HepG2 (cell line): ENCODE results near the gene HADH. TPM values are rescaled to one million over a fixed set of nuclear protein-coding genes. Genes with fewer than 3 reads are reported as not detected.
A peak's percentile ranks its signal among the peaks of the same experiment; 100 is the strongest.

Source experiments
- CENPT ChIP-seq: sonication (generic); formaldehyde crosslinking; IDR thresholded peaks from 2 replicates; pipeline ENCODE4 v1.8.0; 2022; ENCODE audit warnings: low read depth, mild to moderate bottlenecking, moderate library complexity, missing genetic modification reagents
- HNF4G ChIP-seq, 2 experiments: sonication (generic) in 1 of 2; formaldehyde crosslinking in 1 of 2; IDR thresholded peaks; 2 replicates each; pipeline versions ENCODE4 v1.4.0 to v1.6.1; 2011 to 2020; ENCODE audit warnings: borderline replicate concordance in 2 of 2, low read depth in 2 of 2, mild to moderate bottlenecking in 2 of 2, low read length in 1 of 2, missing genetic modification reagents in 1 of 2, moderate library complexity in 1 of 2
- KLF6 ChIP-seq: IDR thresholded peaks from 2 replicates; pipeline ENCODE4 v1.8.0; 2016; ENCODE audit warnings: missing biosample characterization, missing genetic modification reagents
- NFKB2 ChIP-seq: sonication (generic); formaldehyde crosslinking; IDR thresholded peaks from 2 replicates; pipeline ENCODE4 v1.4.0; 2020; ENCODE audit warnings: missing genetic modification reagents, borderline replicate concordance
- NR2C2 ChIP-seq: sonication (generic); formaldehyde crosslinking; IDR thresholded peaks from 2 replicates; pipeline ENCODE4 v1.4.0; 2020; ENCODE audit warnings: missing genetic modification reagents, mild to moderate bottlenecking, moderate library complexity, borderline replicate concordance
- PAF1 ChIP-seq: IDR thresholded peaks from 2 replicates; pipeline ENCODE4 v1.6.1; 2016; ENCODE audit warnings: missing genetic modification reagents, missing compliant biosample characterization
- SP1 ChIP-seq, 2 experiments: fragments of 450-650 bp in 1 of 2; sonication (generic) in 1 of 2; formaldehyde crosslinking in 1 of 2; IDR thresholded peaks; 2 replicates each; pipeline versions ENCODE4 v1.4.0 to v1.6.1; 2016 to 2020; ENCODE audit warnings: missing genetic modification reagents in 1 of 2
- SP4 ChIP-seq: sonication (generic); formaldehyde crosslinking; IDR thresholded peaks from 2 replicates; pipeline ENCODE4 v1.8.1; 2023; ENCODE audit warnings: mild to moderate bottlenecking, missing genetic modification reagents
- XRCC5 ChIP-seq: fragments of 200-400 bp; formaldehyde crosslinking; optimal IDR thresholded peaks from 2 replicates; pipeline ENCODE3; 2017; ENCODE audit warnings: mild to moderate bottlenecking, low read length
- ZFP1 ChIP-seq: IDR thresholded peaks from 2 replicates; pipeline ENCODE4 v1.6.1; 2016
- ZFY ChIP-seq: sonication (generic); formaldehyde crosslinking; IDR thresholded peaks from 2 replicates; pipeline ENCODE4 v1.4.0; 2020; ENCODE audit warnings: missing genetic modification reagents
- ZNF629 ChIP-seq: sonication (generic); formaldehyde crosslinking; conservative IDR thresholded peaks from 2 replicates; pipeline ENCODE4 v1.5.0; 2020; ENCODE audit warnings: missing genetic modification reagents
- ZNF891 ChIP-seq: sonication (generic); formaldehyde crosslinking; IDR thresholded peaks from 2 replicates; pipeline ENCODE4 v1.5.0; 2020; ENCODE audit warnings: mild to moderate bottlenecking, missing genetic modification reagents
- ZZZ3 ChIP-seq: sonication (generic); formaldehyde crosslinking; IDR thresholded peaks from 2 replicates; pipeline ENCODE4 v1.4.0; 2020; ENCODE audit warnings: missing genetic modification reagents, mild to moderate bottlenecking, borderline replicate concordance
- polyA plus RNA-seq, 8 experiments: library from polyadenylated mRNA; depleted of rRNA in 3 of 8; stranded (reverse) in 7 of 8; unstranded in 1 of 8; fragments of >200 nt; fragmentation: Illumina TruSeq in 4 of 8; extraction: Trizol in 4 of 8; gene quantifications; 2 replicates each; pipeline versions ENCODE4 v1.2.1 to v1.2.3, GENCODE V29; 2011 to 2016; ENCODE audit warnings: low read depth in 4 of 8, missing spikeins in 1 of 8, mixed read lengths in 1 of 8; ENCODE audit not compliant: insufficient read depth in 1 of 8
- total RNA-seq, 5 experiments: library from RNA; depleted of rRNA; stranded (reverse); fragments of >200 nt; fragmentation: Illumina TruSeq; extraction: Trizol; gene quantifications; 2 replicates each; pipeline ENCODE4 v1.2.3, GENCODE V29; 2016; ENCODE audit warnings: low read depth in 1 of 5
- TF ChIP-seq, protein P1 (sequence below): sonication (generic); formaldehyde crosslinking; conservative IDR thresholded peaks from 2 replicates; pipeline ENCODE4 v1.8.0; 2022; ENCODE audit warnings: low read depth, missing genetic modification reagents
- TF ChIP-seq, protein P2 (sequence below): sonication (generic); formaldehyde crosslinking; IDR thresholded peaks from 2 replicates; pipeline ENCODE4 v1.5.1; 2020; ENCODE audit warnings: missing genetic modification reagents, mild to moderate bottlenecking, borderline replicate concordance
- TF ChIP-seq, protein P3 (sequence below): sonication (generic); formaldehyde crosslinking; IDR thresholded peaks from 2 replicates; pipeline ENCODE4 v1.5.0; 2020; ENCODE audit warnings: mild to moderate bottlenecking, missing genetic modification reagents
- TF ChIP-seq, protein P4 (sequence below), 2 experiments: fragments of 450-650 bp in 1 of 2; sonication (generic) in 1 of 2; formaldehyde crosslinking; IDR thresholded peaks; 2 replicates each; pipeline versions ENCODE4 v1.5.0 to v1.8.0; 2020 to 2022; ENCODE audit warnings: mild to moderate bottlenecking in 1 of 2, missing genetic modification reagents in 1 of 2
- TF ChIP-seq, protein P5 (sequence below): sonication (generic); formaldehyde crosslinking; IDR thresholded peaks from 2 replicates; pipeline ENCODE4 v1.8.0; 2022; ENCODE audit warnings: missing genetic modification reagents, mild to moderate bottlenecking, borderline replicate concordance
- TF ChIP-seq, protein P6 (sequence below): sonication (generic); formaldehyde crosslinking; IDR thresholded peaks from 2 replicates; pipeline ENCODE4 v1.4.0; 2020; ENCODE audit warnings: mild to moderate bottlenecking, missing genetic modification reagents

HADH gene
- total and polyA plus RNA-seq, 2 of the 13 experiments (the other 11 are each of a cell fraction or from before 2014, with no cell fraction given): 29.6 to 33.9 TPM

DNA sequence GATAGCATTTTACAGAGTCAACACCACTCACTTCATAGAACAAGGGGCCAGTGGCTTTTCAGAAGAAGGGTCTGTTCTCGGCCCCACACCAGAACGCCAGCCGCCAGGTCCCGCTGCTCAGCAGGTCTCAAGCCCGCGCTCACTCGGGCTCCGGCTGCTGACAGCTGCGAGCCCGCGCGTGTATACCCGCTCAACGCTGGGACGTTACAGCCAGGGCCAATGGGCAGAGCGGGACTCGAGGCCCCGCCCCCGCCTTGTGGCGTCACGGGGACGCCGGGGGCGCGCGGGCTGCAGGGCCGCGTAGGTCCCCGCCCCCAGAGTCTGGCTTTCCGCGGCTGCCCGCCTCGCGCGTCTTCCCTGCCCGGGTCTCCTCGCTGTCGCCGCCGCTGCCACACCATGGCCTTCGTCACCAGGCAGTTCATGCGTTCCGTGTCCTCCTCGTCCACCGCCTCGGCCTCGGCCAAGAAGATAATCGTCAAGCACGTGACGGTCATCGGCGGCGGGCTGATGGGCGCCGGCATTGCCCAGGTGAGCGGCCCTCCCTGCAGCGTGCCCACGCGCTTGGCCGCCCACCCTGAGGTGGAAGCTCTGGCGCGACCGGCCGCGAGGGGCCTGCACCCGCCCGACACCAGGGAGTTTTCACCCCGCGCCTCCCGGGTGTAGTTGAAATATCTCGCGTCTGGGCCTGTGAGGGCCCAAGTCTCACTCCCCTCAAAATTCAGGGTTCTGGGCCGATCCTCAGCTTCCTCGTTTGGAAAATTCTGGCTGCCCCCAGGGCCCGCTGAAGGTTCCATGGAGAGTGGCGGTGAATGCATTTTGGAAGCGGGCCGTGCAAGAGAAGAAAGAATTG, at the start of gene HADH (continued):
- TF ChIP-seq, protein P1, sequence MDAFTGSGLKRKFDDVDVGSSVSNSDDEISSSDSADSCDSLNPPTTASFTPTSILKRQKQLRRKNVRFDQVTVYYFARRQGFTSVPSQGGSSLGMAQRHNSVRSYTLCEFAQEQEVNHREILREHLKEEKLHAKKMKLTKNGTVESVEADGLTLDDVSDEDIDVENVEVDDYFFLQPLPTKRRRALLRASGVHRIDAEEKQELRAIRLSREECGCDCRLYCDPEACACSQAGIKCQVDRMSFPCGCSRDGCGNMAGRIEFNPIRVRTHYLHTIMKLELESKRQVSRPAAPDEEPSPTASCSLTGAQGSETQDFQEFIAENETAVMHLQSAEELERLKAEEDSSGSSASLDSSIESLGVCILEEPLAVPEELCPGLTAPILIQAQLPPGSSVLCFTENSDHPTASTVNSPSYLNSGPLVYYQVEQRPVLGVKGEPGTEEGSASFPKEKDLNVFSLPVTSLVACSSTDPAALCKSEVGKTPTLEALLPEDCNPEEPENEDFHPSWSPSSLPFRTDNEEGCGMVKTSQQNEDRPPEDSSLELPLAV (CRISPR knock-in tag): 0 out of 2 replicates have a peak, but pooled peaks have one; percentile 64
- TF ChIP-seq CENPT (CRISPR knock-in tag) (peak; percentile 38; the same call in 1 of the 2 replicates), ZFY (CRISPR knock-in tag) (peak; percentile 92), ZNF891 (peak; percentile 89; the same call in 1 of the 2 replicates), ZZZ3 (CRISPR knock-in tag) (0 out of 2 replicates have a peak, but pooled peaks have one; percentile 33), HNF4G (IDR thresholded peaks at IDR 0.05; ENCODE audit: borderline replicate concordance, low read depth, low read length) (no peak), HNF4G (CRISPR knock-in tag; IDR thresholded peaks at IDR 0.05; ENCODE audit: borderline replicate concordance, low read depth) (no peak), ZNF629 (no peak; the same call in 1 of the 2 replicates), ZFP1 (CRISPR knock-in tag) (no peak), XRCC5 (no peak), SP1 (IDR thresholded peaks at IDR 0.05) (no peak), SP1 (CRISPR knock-in tag; IDR thresholded peaks at IDR 0.05) (peak; percentile 78), PAF1 (CRISPR knock-in tag) (no peak), NR2C2 (CRISPR knock-in tag) (peak; percentile 49; the same call in 1 of the 2 replicates), NFKB2 (CRISPR knock-in tag) (peak; percentile 75; the same call in 1 of the 2 replicates), KLF6 (CRISPR knock-in tag) (no peak), SP4 (CRISPR knock-in tag) (peak; percentile 73)
- TF ChIP-seq, protein P2, sequence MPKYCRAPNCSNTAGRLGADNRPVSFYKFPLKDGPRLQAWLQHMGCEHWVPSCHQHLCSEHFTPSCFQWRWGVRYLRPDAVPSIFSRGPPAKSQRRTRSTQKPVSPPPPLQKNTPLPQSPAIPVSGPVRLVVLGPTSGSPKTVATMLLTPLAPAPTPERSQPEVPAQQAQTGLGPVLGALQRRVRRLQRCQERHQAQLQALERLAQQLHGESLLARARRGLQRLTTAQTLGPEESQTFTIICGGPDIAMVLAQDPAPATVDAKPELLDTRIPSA: no peak
- TF ChIP-seq, protein P3, sequence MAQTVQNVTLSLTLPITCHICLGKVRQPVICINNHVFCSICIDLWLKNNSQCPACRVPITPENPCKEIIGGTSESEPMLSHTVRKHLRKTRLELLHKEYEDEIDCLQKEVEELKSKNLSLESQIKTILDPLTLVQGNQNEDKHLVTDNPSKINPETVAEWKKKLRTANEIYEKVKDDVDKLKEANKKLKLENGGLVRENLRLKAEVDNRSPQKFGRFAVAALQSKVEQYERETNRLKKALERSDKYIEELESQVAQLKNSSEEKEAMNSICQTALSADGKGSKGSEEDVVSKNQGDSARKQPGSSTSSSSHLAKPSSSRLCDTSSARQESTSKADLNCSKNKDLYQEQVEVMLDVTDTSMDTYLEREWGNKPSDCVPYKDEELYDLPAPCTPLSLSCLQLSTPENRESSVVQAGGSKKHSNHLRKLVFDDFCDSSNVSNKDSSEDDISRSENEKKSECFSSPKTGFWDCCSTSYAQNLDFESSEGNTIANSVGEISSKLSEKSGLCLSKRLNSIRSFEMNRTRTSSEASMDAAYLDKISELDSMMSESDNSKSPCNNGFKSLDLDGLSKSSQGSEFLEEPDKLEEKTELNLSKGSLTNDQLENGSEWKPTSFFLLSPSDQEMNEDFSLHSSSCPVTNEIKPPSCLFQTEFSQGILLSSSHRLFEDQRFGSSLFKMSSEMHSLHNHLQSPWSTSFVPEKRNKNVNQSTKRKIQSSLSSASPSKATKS (CRISPR knock-in tag): no peak
- TF ChIP-seq, protein P4, sequence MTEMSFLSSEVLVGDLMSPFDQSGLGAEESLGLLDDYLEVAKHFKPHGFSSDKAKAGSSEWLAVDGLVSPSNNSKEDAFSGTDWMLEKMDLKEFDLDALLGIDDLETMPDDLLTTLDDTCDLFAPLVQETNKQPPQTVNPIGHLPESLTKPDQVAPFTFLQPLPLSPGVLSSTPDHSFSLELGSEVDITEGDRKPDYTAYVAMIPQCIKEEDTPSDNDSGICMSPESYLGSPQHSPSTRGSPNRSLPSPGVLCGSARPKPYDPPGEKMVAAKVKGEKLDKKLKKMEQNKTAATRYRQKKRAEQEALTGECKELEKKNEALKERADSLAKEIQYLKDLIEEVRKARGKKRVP (CRISPR knock-in tag; IDR thresholded peaks at IDR 0.05): peak in 1 of 2 experiments; percentile 55; a peak in 2 of 4 replicates
- TF ChIP-seq, protein P5, sequence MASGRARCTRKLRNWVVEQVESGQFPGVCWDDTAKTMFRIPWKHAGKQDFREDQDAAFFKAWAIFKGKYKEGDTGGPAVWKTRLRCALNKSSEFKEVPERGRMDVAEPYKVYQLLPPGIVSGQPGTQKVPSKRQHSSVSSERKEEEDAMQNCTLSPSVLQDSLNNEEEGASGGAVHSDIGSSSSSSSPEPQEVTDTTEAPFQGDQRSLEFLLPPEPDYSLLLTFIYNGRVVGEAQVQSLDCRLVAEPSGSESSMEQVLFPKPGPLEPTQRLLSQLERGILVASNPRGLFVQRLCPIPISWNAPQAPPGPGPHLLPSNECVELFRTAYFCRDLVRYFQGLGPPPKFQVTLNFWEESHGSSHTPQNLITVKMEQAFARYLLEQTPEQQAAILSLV (CRISPR knock-in tag): peak; percentile 85; the same call in 1 of the 2 replicates
- TF ChIP-seq, protein P6, sequence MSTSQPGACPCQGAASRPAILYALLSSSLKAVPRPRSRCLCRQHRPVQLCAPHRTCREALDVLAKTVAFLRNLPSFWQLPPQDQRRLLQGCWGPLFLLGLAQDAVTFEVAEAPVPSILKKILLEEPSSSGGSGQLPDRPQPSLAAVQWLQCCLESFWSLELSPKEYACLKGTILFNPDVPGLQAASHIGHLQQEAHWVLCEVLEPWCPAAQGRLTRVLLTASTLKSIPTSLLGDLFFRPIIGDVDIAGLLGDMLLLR (CRISPR knock-in tag): peak; percentile 73
